Measurements from ENCODE around the gene MEIS1.

Gene MEIS1

DNA sequence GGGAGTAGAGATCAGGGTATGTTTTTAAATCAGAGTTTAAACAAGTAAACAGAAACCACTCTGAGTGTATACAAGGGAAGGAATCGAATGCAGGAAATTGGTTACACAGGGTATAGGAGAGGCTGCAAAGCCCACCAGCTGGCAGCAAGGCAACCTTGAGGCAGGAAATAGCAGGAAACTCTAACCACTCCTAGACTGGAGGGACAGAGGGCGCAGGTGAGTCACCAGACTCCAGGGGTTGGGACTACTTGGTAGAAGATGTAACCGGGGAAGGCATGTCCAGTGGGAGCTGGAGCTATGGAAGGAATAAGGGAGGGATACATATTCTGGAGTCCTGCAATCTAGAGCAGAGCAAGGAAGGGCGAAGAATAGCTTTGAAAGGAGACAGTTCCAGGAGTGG is 152.3 kb downstream of the MEIS1 start:
- DNase-seq (ENCODE audit: extremely low spot score, insufficient read length, low read depth) (no peak), FAIRE-seq (no peak)

DNA sequence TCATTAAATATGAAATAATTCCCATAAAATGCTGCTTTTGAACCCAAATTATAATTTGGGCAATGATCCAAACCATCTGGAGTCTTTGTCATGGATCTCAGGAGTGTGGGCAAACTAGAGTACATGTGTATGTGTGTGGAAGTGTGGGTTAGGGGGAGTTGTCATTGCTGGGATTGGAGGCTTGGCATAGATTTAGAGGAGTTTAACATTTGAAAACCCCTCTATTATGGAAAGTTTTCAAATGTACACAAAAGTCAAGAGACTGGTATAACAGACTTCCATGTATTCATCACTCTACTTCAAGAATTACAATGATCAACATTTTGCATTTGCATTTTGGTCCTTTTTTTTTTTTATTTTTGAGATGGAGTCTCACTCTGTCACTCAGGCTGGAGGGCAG is 159.1 kb downstream of the MEIS1 start:
- DNase-seq (ENCODE audit: extremely low spot score, insufficient read length, low read depth) (no peak), FAIRE-seq (no peak)

DNA sequence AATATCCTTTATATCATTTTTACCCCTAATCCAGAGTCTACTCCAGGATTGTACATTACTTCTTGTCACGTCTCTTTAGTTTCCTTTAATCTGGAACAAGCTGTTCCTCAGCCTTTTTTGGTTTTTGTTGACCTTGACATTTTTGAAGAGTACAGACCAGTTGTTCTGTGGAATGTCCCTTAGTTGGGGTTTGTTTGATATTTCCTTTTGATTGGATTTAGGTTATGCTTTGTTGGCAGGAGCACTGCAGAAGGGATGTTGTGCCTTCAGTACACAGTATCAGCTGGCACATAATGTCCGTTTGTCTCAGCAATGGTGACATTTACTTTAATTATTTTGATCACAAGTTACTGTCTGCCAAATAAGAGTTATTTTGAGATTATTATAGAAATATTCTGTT is 160.6 kb downstream of the MEIS1 start:
- DNase-seq (ENCODE audit: extremely low spot score, insufficient read length, low read depth) = no peak
- FAIRE-seq = no peak

DNA sequence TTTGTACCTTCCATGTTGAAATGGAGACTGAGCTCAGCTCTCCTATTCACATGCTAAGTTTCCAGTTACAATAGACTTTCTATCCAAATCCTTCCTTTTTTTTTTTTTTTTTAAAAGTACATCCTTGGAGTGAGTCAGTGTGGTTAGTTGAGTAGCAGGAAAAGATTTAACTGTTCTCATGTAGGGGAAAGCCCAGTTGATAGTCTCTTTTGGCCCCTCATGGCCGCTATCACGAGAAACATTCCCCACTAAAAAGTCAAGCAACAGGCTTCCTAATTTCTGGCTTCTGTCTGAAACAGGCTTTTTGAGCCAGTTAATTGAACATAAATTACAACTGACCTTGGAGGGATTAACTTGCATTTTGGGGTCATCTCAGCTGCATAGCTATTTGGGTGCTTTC is 161.3 kb downstream of the MEIS1 start:
- FAIRE-seq (no peak), DNase-seq (ENCODE audit: extremely low spot score, insufficient read length, low read depth) (no peak)

DNA sequence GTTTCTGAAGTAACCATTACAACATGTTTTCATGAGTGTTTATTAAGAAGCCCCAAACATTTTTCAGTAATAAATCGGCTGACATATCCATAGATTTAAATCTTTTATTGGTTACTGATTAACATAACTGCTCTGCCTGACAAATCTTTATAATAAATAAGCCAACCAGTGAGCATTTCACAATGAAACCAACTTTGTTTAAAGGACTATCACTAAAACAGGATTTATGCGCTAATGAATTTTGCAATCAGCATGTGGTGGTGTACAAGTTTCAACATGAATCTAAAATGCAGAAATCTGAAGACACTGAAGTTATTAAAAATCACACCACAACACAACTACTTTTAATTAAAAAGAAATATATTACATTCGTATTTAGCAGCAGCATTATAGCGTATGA is 166.7 kb downstream of the MEIS1 start:
- no peak for DNase-seq (ENCODE audit: extremely low spot score, insufficient read length, low read depth)
- FAIRE-seq = no peak

DNA sequence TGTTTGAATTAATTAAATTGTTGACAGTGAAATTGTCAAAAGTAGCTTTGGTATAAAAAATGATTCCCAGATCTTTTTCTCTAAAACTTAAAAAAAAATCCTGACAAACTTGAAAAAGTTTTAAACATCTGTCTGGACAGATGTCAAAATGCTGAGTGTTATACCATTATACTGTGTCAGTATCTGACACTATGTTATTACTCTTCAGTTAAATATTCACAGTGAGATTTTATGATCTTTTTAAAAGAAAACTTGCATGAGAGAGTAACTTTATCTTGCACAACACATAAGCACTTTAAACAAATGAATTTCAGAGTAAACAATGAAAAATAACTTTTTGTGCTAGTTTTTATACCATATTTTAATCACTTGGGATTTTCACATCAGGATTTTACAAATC is 167.4 kb downstream of the MEIS1 start:
- DNase-seq (ENCODE audit: extremely low spot score, insufficient read length, low read depth) = no peak
- no peak for FAIRE-seq

DNA sequence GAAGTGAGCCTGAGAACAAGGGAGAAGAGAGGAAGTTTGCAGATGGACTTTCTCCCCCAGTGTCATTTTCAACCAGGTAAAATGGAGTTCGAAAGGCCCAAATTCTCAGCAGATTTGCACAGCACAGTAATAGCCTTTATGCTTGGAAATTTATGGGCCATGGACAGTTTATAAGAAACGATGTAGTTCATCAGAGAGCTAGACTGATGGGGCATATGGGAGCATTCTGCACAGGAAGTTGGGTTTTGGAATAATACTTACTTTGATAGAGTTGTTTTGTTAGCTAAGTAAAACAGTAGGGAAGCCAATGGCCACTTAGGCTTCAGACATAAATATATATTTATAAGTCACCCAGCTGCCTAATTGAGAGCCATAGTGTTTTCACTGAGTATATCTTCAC is 169.4 kb downstream of the MEIS1 start:
- FAIRE-seq = no peak
- no peak for DNase-seq (ENCODE audit: extremely low spot score, insufficient read length, low read depth)

DNA sequence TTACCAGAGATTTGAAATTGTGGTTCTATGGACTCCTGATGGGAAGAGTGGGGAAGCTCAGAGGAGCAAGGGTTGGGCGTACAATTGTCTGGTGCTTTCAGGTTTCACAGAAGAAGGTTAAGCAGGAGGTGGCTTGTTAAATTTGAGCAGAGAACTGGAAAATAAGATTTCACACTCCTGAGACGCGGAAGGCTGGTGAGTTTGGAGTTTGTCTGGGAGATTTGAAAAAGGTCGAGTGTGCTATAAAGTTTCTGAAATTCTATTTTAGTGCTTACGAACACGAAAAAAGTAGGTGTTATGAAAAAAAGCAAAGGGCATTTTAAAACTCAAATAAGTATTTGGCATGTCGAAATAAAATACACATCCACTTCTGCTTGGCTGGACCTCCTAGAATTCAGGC is 170.1 kb downstream of the MEIS1 start:
- FAIRE-seq (no peak), DNase-seq (ENCODE audit: extremely low spot score, insufficient read length, low read depth) (no peak)

DNA sequence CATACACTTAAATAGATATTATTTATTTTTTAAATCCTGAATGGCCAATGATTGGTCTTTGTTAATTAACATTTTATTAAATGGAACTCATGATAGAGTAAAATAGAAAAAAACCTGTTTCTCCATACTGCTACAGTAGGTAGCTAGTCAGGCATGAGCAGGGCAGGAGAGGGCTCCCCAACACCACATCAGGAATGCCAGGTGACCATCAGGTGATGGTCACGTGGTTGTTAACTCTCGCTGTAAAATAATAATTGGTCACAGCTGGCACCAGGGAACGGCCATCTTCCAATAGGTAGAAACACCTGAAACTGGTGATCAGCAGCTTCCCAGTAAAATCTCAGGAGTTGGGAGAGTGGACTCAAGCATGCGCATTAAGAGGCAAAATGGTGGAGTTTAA is 172.2 kb downstream of the MEIS1 start:
- FAIRE-seq (no peak), DNase-seq (ENCODE audit: extremely low spot score, insufficient read length, low read depth) (no peak)
